Stimulated activated naive CD4-positive, alpha-beta T cell treated with Interleukin-2 at 50 U/mL for 16 hours (primary cell): ENCODE data around the gene GADD45A.

ENCODE experiments used
- DNase-seq: peaks from one replicate; lab custom pipeline; 2025; lab: John Stamatoyannopoulos, UW

Gene GADD45A

DNA sequence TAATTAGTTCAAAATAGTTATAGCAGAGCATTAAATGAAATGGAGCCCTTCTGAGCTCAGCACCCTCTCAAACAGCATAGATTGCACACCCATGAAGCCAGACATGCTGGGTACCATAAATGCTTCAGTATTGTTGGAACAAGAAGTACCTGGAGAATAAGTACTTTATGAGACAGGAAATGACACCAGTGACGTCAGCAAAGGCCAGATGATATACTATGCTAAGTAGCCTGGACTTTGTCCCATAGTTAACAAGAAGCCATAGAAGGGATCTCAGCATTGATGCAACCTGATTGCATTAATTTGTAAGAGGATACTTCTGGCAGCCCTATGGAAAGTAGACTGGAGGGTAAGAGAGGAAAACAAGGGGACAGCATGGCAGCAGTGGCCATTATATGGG is 16.3 kb upstream of the GADD45A start:
- no peak for DNase-seq

- DNase-seq, result no peak
Observed at GRCh38 chr1:67672260-67672803, 12.7 kb upstream of the GADD45A start.

GRCh38 chr1:67673468-67674201 is 11.4 kb upstream of the GADD45A start:
- DNase-seq, result no peak

- no peak for DNase-seq
Observed at GRCh38 chr1:67674260-67675011, 10.6 kb upstream of the GADD45A start.

DNA sequence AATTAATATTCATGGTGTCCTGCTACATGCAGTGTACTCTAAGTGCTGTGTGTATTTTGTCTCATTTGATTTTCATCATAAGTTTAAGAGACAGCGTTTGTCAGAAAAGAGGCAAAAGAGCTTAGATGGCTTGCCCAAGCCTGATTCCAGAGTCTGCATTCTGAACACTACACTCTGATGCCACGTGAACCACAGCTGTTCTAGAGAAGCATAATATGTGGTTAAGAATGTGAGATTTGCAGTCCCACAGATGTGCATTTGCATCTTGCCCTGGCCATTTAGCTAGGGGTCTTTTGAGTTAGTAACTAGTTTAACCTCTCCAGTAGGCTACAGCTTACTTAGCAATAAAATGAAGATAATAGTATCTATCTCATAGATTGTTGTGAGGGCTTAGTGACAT is 9.2 kb upstream of the GADD45A start:
- DNase-seq, result no peak

DNA sequence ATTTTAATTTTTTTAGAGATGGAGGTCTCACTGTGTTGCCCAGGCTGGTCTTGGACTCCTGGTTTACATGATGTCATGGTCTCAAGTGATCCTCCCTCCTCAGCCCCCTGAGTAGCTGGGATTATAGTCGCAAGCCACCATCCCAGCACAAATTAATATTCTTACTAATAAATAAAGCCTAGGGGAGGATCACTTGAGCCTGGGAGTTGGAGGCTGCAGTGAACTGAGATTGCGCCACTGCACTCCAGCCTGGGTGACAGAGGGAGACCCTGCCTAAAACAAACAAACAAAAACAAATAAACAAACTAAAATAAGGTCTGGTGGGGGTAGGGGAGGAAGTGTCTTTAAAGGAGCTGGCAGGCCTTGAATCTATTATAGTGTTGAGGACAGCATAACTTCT is 8.7 kb upstream of the GADD45A start:
- no peak for DNase-seq

- DNase-seq, result no peak
Observed at GRCh38 chr1:67676946-67677345, 8.1 kb upstream of the GADD45A start.

- no peak for DNase-seq
Observed at GRCh38 chr1:67677408-67677807, 7.6 kb upstream of the GADD45A start.

- DNase-seq, result no peak
Observed at GRCh38 chr1:67677930-67678329, 7.1 kb upstream of the GADD45A start.

- DNase-seq, result no peak
Observed at GRCh38 chr1:67679691-67680090, 5.3 kb upstream of the GADD45A start.

GRCh38 chr1:67680486-67680885 is 4.5 kb upstream of the GADD45A start:
- no peak for DNase-seq

- no peak for DNase-seq
Observed at GRCh38 chr1:67682659-67683197, 2.3 kb upstream of the GADD45A start.

- DNase-seq, result no peak
Observed at GRCh38 chr1:67683316-67683715, 1.7 kb upstream of the GADD45A start.

GRCh38 chr1:67683766-67684525 is 1.1 kb upstream of the GADD45A start:
- peak; percentile 48 for DNase-seq

GRCh38 chr1:67684526-67685066 is 405 bp upstream of the GADD45A start:
- DNase-seq, result no peak

- DNase-seq, result peak; percentile 46
Observed at GRCh38 chr1:67685558-67686266, 711 bp downstream of the GADD45A start.

DNA sequence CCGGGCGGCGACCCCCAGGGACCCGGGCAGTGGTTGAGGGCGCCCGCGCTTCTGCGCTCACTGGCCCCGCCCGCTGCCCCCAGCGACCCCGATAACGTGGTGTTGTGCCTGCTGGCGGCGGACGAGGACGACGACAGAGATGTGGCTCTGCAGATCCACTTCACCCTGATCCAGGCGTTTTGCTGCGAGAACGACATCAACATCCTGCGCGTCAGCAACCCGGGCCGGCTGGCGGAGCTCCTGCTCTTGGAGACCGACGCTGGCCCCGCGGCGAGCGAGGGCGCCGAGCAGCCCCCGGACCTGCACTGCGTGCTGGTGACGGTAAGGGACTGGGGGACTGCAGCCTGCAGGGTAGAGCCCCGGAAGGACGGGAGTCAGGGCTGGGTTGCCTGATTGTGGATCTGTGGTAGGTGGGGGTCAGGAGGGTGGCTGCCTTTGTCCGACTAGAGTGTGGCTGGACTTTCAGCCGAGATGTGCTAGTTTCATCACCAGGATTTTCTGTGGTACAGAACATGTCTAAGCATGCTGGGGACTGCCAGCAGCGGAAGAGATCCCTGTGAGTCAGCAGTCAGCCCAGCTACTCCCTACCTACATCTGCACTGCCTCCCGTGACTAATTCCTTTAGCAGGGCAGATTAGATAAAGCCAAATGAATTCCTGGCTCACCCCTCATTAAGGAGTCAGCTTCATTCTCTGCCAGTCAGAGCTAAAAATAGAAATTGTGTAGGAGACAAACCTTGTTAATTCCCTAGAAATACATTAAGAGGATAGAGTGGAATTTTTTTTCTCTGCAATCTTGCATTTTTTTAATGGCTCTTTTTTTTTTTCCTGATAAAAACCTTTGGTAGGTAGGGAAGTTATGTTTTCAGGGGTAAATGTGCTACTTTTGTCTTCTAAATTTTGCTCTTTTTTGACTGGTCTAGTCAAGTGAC is 1.5 kb downstream of the GADD45A start:
- DNase-seq, result peak; percentile 37

GRCh38 chr1:67687198-67687545 is 2.2 kb downstream of the GADD45A start:
- no peak for DNase-seq

- DNase-seq, result no peak
Observed at GRCh38 chr1:67687649-67688048, 2.6 kb downstream of the GADD45A start.

DNA sequence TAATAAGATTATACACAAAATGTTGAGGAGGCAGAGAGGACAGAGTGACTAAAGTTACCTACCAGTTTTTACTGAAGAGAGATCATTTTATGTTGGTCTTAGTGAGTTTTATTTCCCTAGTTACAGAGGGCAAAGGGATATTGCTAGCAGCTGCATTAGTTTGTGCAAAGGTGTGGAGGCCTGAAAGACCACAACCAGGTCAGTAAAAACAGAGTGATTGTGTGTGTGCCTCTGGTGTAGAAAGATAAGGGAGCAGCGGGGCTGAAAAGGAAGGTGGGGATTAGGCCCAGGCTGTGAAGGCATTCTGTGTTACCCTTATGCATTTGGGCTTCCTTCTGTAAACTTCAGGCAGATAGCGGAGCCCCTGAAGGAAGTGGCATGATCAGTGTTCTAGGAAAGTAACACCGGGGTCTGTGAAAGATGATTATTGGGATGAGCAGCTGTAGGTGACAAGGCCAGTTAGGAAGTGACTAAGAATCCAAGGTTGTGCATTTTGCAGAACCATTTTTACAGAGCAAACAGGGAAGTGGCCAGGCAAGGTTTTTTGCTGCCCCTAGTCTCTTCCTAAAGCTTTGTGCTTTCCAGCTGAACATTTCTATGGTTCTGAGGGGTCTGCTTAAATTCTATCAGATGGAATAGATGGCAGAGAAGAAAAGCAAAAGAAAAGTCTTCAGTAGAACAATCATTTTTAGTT is 3.7 kb downstream of the GADD45A start:
- DNase-seq, result no peak
